T-cell (primary cell): Measurements from ENCODE around the gene RSL1D1. TPM values are rescaled to one million over a fixed set of nuclear protein-coding genes. Genes with fewer than 3 reads are reported as not detected.
A peak's percentile ranks its signal among the peaks of the same experiment; 100 is the strongest.

Experiments
- ATAC-seq, 4 experiments: fragments of 200-7000 bp in 3 of 4; fragments of 150-1000 bp in 1 of 4; cut with Tn5 transposase; replicated peaks in 1 of 4; 1 replicate in 3 of 4; 2 replicates in 1 of 4; pipeline ENCODE4 v1.10.0; 2021; ENCODE audit warnings: moderate library complexity in 3 of 4, mild to moderate bottlenecking in 2 of 4, moderate number of reproducible peaks in 1 of 4
- CTCF ChIA-PET, 2 donors: fragments of 300-600 bp; sonication (Branson Sonifier 250); formaldehyde crosslinking; loops; one replicate each; lab custom pipeline; 2022; ENCODE audit warnings: antibody characterized with exemption in 2 of 2; lab: Charles Lee
- POLR2A ChIA-PET, 2 donors: fragments of 300-600 bp; sonication (Branson Sonifier 250); formaldehyde crosslinking; loops; one replicate each; lab custom pipeline; 2022; ENCODE audit warnings: antibody characterized with exemption in 2 of 2; lab: Charles Lee
- DNase-seq, 35 experiments: peaks; one replicate each; pipeline versions ENCODE4 v3.0.0 to v3.0.0-alpha.2; 2013 to 2023
- H3K27ac ChIP-seq: one replicate; pipeline ENCODE4 v1.5.1; 2013; ENCODE audit warnings: low read length
- H3K27me3 ChIP-seq, 2 experiments: replicated peaks in 1 of 2; 1 replicate in 1 of 2; 2 replicates in 1 of 2; pipeline versions ENCODE4 v1.6.1 to v1.7.0; 2013; ENCODE audit warnings: low read length in 1 of 2, mixed read lengths in 1 of 2; ENCODE audit not compliant: control insufficient read depth in 2 of 2, insufficient read depth in 2 of 2; ENCODE audit errors: extremely low read depth in 1 of 2
- H3K36me3 ChIP-seq, 2 donors: 1 replicate in 1 of 2; 2 replicates in 1 of 2; pipeline versions ENCODE4 v1.6.1 to v1.7.0; 2013; ENCODE audit warnings: low read length in 1 of 2; ENCODE audit not compliant: control insufficient read depth in 2 of 2, insufficient read depth in 1 of 2; ENCODE audit errors: extremely low read depth in 1 of 2
- H3K4me1 ChIP-seq, 2 experiments: 1 replicate in 1 of 2; 2 replicates in 1 of 2; pipeline versions ENCODE4 v1.6.1 to v1.7.0; 2013; ENCODE audit warnings: low read length in 2 of 2, mixed read lengths in 1 of 2; ENCODE audit not compliant: insufficient read depth in 2 of 2, control insufficient read depth in 1 of 2; ENCODE audit errors: extremely low read depth in 1 of 2
- H3K4me3 ChIP-seq, 2 donors: 1 replicate in 1 of 2; 2 replicates in 1 of 2; pipeline versions ENCODE4 v1.5.1 to v1.7.0; 2013; ENCODE audit warnings: mild to moderate bottlenecking in 2 of 2, low read length in 1 of 2, moderate library complexity in 1 of 2; ENCODE audit not compliant: control insufficient read depth in 1 of 2; ENCODE audit errors: extremely low read depth in 1 of 2
- H3K9me3 ChIP-seq: 2 replicates; pipeline ENCODE4 v1.7.0; 2013
- H3K27ac Mint-ChIP-seq, 2 donors: one replicate each; pipeline ENCODE4 v1.8.0; 2020 to 2021; ENCODE audit warnings: mild to moderate bottlenecking in 2 of 2, mixed read lengths in 2 of 2
- H3K27me3 Mint-ChIP-seq, 2 donors: one replicate each; pipeline ENCODE4 v1.8.0; 2021 to 2022; ENCODE audit warnings: mixed read lengths in 2 of 2
- H3K36me3 Mint-ChIP-seq: one replicate; pipeline ENCODE4 v1.8.0; 2021; ENCODE audit warnings: mixed read lengths
- H3K4me1 Mint-ChIP-seq, 3 donors: one replicate each; pipeline ENCODE4 v1.8.0; 2020 to 2022; ENCODE audit warnings: mixed read lengths in 3 of 3, mild to moderate bottlenecking in 1 of 3
- H3K4me3 Mint-ChIP-seq, 3 donors: one replicate each; pipeline ENCODE4 v1.8.0; 2020 to 2022; ENCODE audit warnings: mild to moderate bottlenecking in 3 of 3, mixed read lengths in 3 of 3, moderate library complexity in 3 of 3
- H3K9me3 Mint-ChIP-seq, 3 donors: one replicate each; pipeline ENCODE4 v1.8.0; 2020 to 2022; ENCODE audit warnings: mixed read lengths in 3 of 3
- WGBS: methylation state at CpG from one replicate; pipeline ENCODE4 v1.1.5; 2013; ENCODE audit warnings: missing lambda C conversion rate; ENCODE audit not compliant: insufficient coverage; 5-methylcytosine and 5-hydroxymethylcytosine counted together
- total RNA-seq, 35 experiments: library from RNA in 6 of 35; stranded (reverse) in 6 of 35; fragments of 120-200 nt in 1 of 35; gene quantifications; one replicate each; pipeline versions ENCODE4 v1.2.1 to v1.2.4 and lab custom pipeline; 2013 to 2026

RSL1D1 gene
- total RNA-seq, 5 donors from 2014 or later (not counting 1 experiment from before 2014, with no cell fraction given) = 165 to 205 (median 180) TPM

DNA sequence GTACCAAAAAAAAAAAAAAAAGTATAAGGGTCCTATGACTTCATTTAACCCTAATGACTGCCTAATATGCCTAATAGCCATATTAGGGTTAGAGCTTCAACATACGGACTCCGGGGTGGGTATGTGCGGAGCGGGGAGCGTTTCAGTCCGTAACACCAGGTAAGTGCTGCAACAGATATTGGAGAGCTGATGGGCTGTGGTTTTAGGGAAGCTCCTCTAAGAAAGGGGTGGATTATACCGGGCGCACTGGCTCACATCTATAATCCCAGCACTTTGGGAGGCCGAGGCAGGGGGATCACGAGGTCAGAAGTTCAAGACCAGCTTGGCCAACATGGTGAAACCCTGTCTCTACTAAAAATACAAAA lies 52.3 kb downstream of the RSL1D1 start:
- POLR2A ChIA-PET = interaction anchor here (0.7 to 2.9 kb wide), 4 partner anchors 8 to 115 kb away, joined by 3 to 13 read pairs (median 6); partner anchors contain the start of gene TXNDC11 (in 1 of the 2)
- ATAC-seq (no peak), DNase-seq (no peak)
- H3K36me3 ChIP-seq = no peaks in the 10 kb centered on the region
- Mint-ChIP-seq H3K4me1 (peaks cover 58 to 64% (median 62%) of the 10 kb centered on the region in 3 donors), H3K27me3 (no peaks in the 10 kb centered on the region), H3K9me3 (no peaks in the 10 kb centered on the region), H3K27ac (peak overlapping the region; percentile 94 to 98), H3K4me3 (peak overlapping the region; percentile 92 to 94 (median 93)), H3K36me3 (peaks cover 4% of the 10 kb centered on the region)
- peaks cover 22 to 46% of the 10 kb centered on the region in 2 experiments for H3K4me1 ChIP-seq
- CTCF ChIA-PET = interaction anchor here (0.6 to 4.0 kb wide), 4 partner anchors 11 to 160 kb away, joined by 3 to 37 read pairs (median 7); no protein-coding TSS in a partner anchor
- H3K9me3 ChIP-seq = no peaks in the 10 kb centered on the region
- no peaks in the 10 kb centered on the region for H3K27me3 ChIP-seq
- 100% methylated on average over 1 of the region's 10 CpGs for WGBS
- H3K27ac ChIP-seq = peak overlapping the region; percentile 29
- H3K4me3 ChIP-seq = no peak overlapping the region

- Histone ChIP-seq H3K4me3 (peak overlapping the region; percentile 58 to 85), H3K27ac (peak overlapping the region; percentile 94), H3K4me1 (peaks cover 24 to 56% of the 10 kb centered on the region in 2 experiments), H3K27me3 (no peaks in the 10 kb centered on the region), H3K9me3 (no peaks in the 10 kb centered on the region), H3K36me3 (no peaks in the 10 kb centered on the region)
- WGBS = 0% methylated on average over 5 of the region's 7 CpGs
- ATAC-seq (no peak), DNase-seq (peak in 1 of 35 experiments; percentile 47)
- H3K27ac Mint-ChIP-seq = peak overlapping the region; percentile 94 to 98
- no peaks in the 10 kb centered on the region for H3K27me3 Mint-ChIP-seq
- H3K4me3 Mint-ChIP-seq = peak overlapping the region; percentile 92 to 94 (median 93)
- no peaks in the 10 kb centered on the region for H3K9me3 Mint-ChIP-seq
- H3K36me3 Mint-ChIP-seq = peaks cover 4% of the 10 kb centered on the region
- peaks cover 68 to 74% (median 73%) of the 10 kb centered on the region in 3 donors for H3K4me1 Mint-ChIP-seq
- ChIA-PET CTCF (interaction anchor here (0.7 to 4.0 kb wide), 14 partner anchors 12 to 318 kb away, joined by 3 to 37 read pairs (median 4); partner anchors contain the start of gene TXNDC11 (in 1 of the 2)), POLR2A (interaction anchor here (0.6 to 2.9 kb wide), 10 partner anchors 11 to 543 kb away, joined by 3 to 13 read pairs (median 4); partner anchors contain the start of genes RSL1D1 (in 1 of the 2) and TXNDC11 (in 1 of the 2))
Measured at GRCh38 chr16:11797957-11798299, 53.4 kb downstream of the RSL1D1 start.

DNA sequence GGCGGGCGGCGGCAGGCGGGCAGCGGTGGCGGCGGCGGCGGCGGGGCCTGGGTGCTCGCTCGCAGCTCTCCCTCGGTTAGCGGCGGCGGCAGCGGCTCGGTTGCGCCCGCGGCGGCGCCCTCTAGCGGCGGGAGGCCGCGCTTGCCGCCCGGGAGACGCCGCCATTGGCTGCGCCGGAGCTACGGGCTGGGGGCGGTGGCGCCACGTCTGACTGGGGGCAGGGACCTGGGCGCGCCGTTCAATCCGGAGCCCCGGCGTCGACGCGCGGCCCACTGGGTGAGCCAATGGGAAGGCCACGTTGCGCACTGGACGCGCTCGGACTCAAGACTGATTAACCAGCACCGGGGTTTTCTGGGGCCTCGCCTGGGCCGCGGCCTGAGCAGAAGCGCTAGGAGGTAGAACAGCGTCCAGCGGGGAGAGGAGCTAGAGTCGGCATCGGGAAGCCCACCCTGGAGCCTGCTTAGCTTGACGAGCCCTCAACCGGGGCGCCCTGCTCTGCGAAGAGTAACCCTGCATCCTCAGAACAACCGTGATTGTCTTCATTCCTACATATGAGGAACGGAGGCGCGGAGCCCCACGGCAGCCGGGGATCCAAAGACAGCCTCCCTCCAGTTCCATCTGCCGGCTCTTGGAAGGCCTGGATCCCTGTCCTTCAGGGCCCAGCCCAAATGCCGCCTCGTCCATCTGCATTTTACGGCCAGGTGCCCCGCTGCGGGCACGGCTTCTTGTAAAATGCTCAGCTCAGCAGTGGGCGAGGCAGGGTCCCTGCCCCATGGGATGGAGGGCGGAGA lies 54.0 kb downstream of the RSL1D1 start, which contains the start of gene ZC3H7A:
TSS of gene ZC3H7A (minus strand) at position 93 of the 791 bp plus-strand sequence. CDS start 14,904 bp downstream, outside the sequence.
- Histone ChIP-seq H3K4me1 (peaks cover 29 to 62% of the 10 kb centered on the region in 2 experiments), H3K27me3 (no peaks in the 10 kb centered on the region), H3K9me3 (no peaks in the 10 kb centered on the region), H3K36me3 (no peaks in the 10 kb centered on the region), H3K4me3 (peak within 1 kb of the TSS; percentile 86 to 96), H3K27ac (peak within 1 kb of the TSS; percentile 94)
- DNase-seq (peak; percentile 83 to 97 (median 91)), ATAC-seq (peak; percentile 93 to 98 (median 98))
- Mint-ChIP-seq H3K36me3 (peaks cover 4% of the 10 kb centered on the region), H3K9me3 (no peaks in the 10 kb centered on the region), H3K27me3 (no peaks in the 10 kb centered on the region), H3K4me1 (peaks cover 73 to 80% (median 79%) of the 10 kb centered on the region in 3 donors), H3K4me3 (peak within 1 kb of the TSS; percentile 92 to 94 (median 93)), H3K27ac (peak within 1 kb of the TSS; percentile 94 to 98)
- CTCF ChIA-PET = interaction anchor here (0.7 to 4.0 kb wide), 16 partner anchors 12 to 318 kb away, joined by 3 to 37 read pairs (median 4); partner anchors contain the start of gene TXNDC11 (in 1 of the 2)
- POLR2A ChIA-PET = interaction anchor here (0.6 to 2.9 kb wide), 12 partner anchors 11 to 543 kb away, joined by 3 to 13 read pairs (median 4); partner anchors contain the start of genes RSL1D1 (in 1 of the 2) and TXNDC11 (in 1 of the 2)
- WGBS = under 1% methylated on average over 80 of the region's 80 CpGs

DNA sequence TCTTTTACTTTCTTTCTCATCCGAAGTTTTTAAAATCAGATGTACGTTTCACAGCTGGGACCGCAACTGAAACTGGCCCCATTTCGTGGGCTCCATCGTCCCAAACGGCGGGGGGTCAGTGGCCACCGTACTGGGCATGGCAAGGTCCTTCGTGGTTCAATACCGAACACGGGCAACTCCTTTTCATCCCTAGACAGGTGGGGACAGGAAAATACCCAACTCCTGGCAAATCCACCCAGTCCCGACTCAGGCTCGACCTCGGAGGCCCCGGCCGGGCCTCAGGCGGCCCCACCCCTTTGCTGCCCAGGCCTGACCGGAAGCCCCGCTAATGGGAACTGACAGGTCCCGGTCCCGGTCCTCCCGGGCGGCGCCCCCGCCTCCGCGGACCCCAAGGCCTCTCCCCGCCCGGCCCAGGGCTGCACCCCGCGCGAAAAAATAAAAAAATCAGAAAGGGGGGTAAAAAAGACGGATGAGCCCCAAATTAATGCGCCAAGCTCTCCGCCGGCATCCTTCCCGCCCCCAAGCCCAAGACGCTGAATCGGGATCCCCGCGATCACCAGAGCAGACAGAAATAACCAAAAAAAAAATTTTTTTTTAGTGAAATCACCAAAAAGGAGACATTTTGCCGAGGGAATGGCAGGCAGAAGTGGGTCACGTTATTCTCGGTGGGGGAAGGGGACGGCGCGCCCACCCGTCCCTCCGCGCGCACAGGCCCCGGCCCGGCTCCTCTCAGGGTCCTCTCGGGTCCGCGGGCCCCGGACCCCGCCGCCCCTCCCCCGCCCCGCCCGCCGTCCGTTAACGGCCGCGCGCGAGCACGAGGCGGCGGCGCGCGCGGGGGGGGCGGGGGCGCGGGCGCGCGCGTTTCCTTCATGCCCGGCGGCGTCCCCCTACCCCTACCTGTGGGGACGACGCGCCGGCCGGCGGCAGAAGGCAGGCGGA lies 54.8 kb downstream of the RSL1D1 start:
- no peaks in the 10 kb centered on the region for H3K36me3 ChIP-seq
- peaks cover 37 to 65% of the 10 kb centered on the region in 2 experiments for H3K4me1 ChIP-seq
- Mint-ChIP-seq H3K36me3 (peaks cover 4% of the 10 kb centered on the region), H3K27ac (peak overlapping the region; percentile 91 to 94), H3K27me3 (no peaks in the 10 kb centered on the region), H3K4me3 (peak overlapping the region; percentile 90 to 93 (median 90)), H3K4me1 (peaks cover 80 to 82% (median 82%) of the 10 kb centered on the region in 3 donors), H3K9me3 (no peaks in the 10 kb centered on the region)
- 1% methylated on average over 75 of the region's 93 CpGs for WGBS
- peak in 15 of 35 experiments; percentile 7 to 51 (median 31) for DNase-seq
- ChIA-PET CTCF (interaction anchor here (0.7 to 4.0 kb wide), 10 partner anchors 11 to 264 kb away, joined by 4 to 37 read pairs (median 4); partner anchors contain the start of gene TXNDC11 (in 1 of the 2)), POLR2A (interaction anchor here (0.7 to 2.9 kb wide), 7 partner anchors 13 to 118 kb away, joined by 3 to 13 read pairs (median 4); partner anchors contain the start of gene TXNDC11 (in 1 of the 2))
- peak overlapping the region; percentile 86 to 96 for H3K4me3 ChIP-seq
- ATAC-seq = no peak
- no peaks in the 10 kb centered on the region for H3K9me3 ChIP-seq
- H3K27ac ChIP-seq = peak overlapping the region; percentile 88
- no peaks in the 10 kb centered on the region for H3K27me3 ChIP-seq

DNA sequence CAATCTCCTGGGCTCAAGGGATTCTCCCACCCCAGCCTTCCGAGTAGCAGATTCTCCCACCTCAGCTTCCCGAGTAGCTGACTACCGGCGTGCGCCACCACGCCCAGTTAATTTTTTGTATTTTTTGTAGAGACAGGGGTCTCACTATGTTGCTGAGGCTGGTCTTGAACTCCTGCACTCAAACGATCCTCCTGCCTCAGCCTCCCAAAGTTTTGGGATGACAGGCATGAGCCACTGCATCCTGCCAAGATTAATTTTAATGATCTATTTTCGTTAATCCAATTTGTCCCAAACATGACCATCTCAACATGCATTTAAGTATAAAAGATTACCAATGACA lies 55.5 kb downstream of the RSL1D1 start:
- Mint-ChIP-seq H3K27me3 (no peaks in the 10 kb centered on the region), H3K4me3 (peak overlapping the region; percentile 90 to 93 (median 90)), H3K36me3 (peaks cover 4% of the 10 kb centered on the region), H3K4me1 (peaks cover 82 to 86% (median 86%) of the 10 kb centered on the region in 3 donors), H3K27ac (peak overlapping the region; percentile 91 to 94), H3K9me3 (no peaks in the 10 kb centered on the region)
- DNase-seq (no peak), ATAC-seq (no peak)
- peak overlapping the region; percentile 88 for H3K27ac ChIP-seq
- peak overlapping the region; percentile 86 to 96 for H3K4me3 ChIP-seq
- peaks cover 40 to 69% of the 10 kb centered on the region in 2 experiments for H3K4me1 ChIP-seq
- CTCF ChIA-PET = interaction anchor here in 1 of 2 donors (2.5 to 4.0 kb wide), 2 partner anchors 10 to 53 kb away, joined by 20 to 37 read pairs; partner anchors contain the start of gene TXNDC11
- H3K36me3 ChIP-seq = peaks cover 0 to 2% of the 10 kb centered on the region in 2 donors
- POLR2A ChIA-PET = interaction anchor here (0.6 to 2.9 kb wide), 2 partner anchors 53 to 57 kb away, joined by 3 to 13 read pairs; partner anchors contain the start of gene TXNDC11 (in 1 of the 2)
- H3K27me3 ChIP-seq = no peaks in the 10 kb centered on the region
- no peaks in the 10 kb centered on the region for H3K9me3 ChIP-seq
- 13% methylated on average over 1 of the region's 8 CpGs for WGBS
